ENCODE measurements around the gene TYW3.
"Not testable (repeated sequence)": the region's sequence is repeated elsewhere in the genome, so short reads cannot be mapped to it uniquely, and the experiment has no call there.

Gene TYW3

GRCh38 chr1:74755475-74755874, 22.5 kb downstream of the TYW3 start:
- no peak for ATAC-seq
- H3K27ac Mint-ChIP-seq, result no peak overlapping the region
- no peaks in the 10 kb centered on the region for H3K4me1 Mint-ChIP-seq
- H3K9me3 Mint-ChIP-seq, result peaks cover 6% of the 10 kb centered on the region
- peaks cover 93% of the 10 kb centered on the region for H3K36me3 Mint-ChIP-seq
- no peak overlapping the region for H3K4me3 Mint-ChIP-seq
- no peaks in the 10 kb centered on the region for H3K27me3 Mint-ChIP-seq

GRCh38 chr1:74756650-74757049, 23.7 kb downstream of the TYW3 start:
- H3K9me3 Mint-ChIP-seq, H3K27ac Mint-ChIP-seq, H3K4me1 Mint-ChIP-seq, H3K4me3 Mint-ChIP-seq, ATAC-seq, H3K27me3 Mint-ChIP-seq: not testable (repeated sequence)
- H3K36me3 Mint-ChIP-seq, result peaks cover 92% of the 10 kb centered on the region

- no peak overlapping the region for H3K27ac Mint-ChIP-seq
- ATAC-seq, result no peak
- no peak overlapping the region for H3K4me3 Mint-ChIP-seq
- H3K4me1 Mint-ChIP-seq, result no peaks in the 10 kb centered on the region
- H3K36me3 Mint-ChIP-seq, result peaks cover 34% of the 10 kb centered on the region
- no peaks in the 10 kb centered on the region for H3K9me3 Mint-ChIP-seq
- no peaks in the 10 kb centered on the region for H3K27me3 Mint-ChIP-seq
Measured at GRCh38 chr1:74763807-74764206, 30.9 kb downstream of the TYW3 start.

GRCh38 chr1:74766579-74766978, 33.6 kb downstream of the TYW3 start:
- no peaks in the 10 kb centered on the region for H3K4me1 Mint-ChIP-seq
- H3K4me3 Mint-ChIP-seq, result no peak overlapping the region
- H3K36me3 Mint-ChIP-seq, result peaks cover 13% of the 10 kb centered on the region
- no peak for ATAC-seq
- H3K27ac Mint-ChIP-seq, result no peak overlapping the region
- no peaks in the 10 kb centered on the region for H3K27me3 Mint-ChIP-seq
- H3K9me3 Mint-ChIP-seq, result no peaks in the 10 kb centered on the region

- no peak for ATAC-seq
- no peak overlapping the region for H3K27ac Mint-ChIP-seq
- no peak overlapping the region for H3K4me3 Mint-ChIP-seq
- H3K36me3 Mint-ChIP-seq, result peaks cover 8% of the 10 kb centered on the region
- no peaks in the 10 kb centered on the region for H3K9me3 Mint-ChIP-seq
- H3K27me3 Mint-ChIP-seq, result no peaks in the 10 kb centered on the region
- no peaks in the 10 kb centered on the region for H3K4me1 Mint-ChIP-seq
Measured at GRCh38 chr1:74767490-74767889, 34.5 kb downstream of the TYW3 start.

- no peaks in the 10 kb centered on the region for H3K36me3 Mint-ChIP-seq
- ATAC-seq, result no peak
- H3K4me1 Mint-ChIP-seq, result no peaks in the 10 kb centered on the region
- no peaks in the 10 kb centered on the region for H3K27me3 Mint-ChIP-seq
- H3K4me3 Mint-ChIP-seq, result no peak overlapping the region
- H3K9me3 Mint-ChIP-seq, result no peaks in the 10 kb centered on the region
- H3K27ac Mint-ChIP-seq, result no peak overlapping the region
Measured at GRCh38 chr1:74771913-74772515, 39.1 kb downstream of the TYW3 start.

GRCh38 chr1:74772945-74773344, 40.0 kb downstream of the TYW3 start:
- ATAC-seq, result no peak

GRCh38 chr1:74773582-74773981, 40.6 kb downstream of the TYW3 start:
- no peaks in the 10 kb centered on the region for H3K4me1 Mint-ChIP-seq
- no peak overlapping the region for H3K27ac Mint-ChIP-seq
- no peaks in the 10 kb centered on the region for H3K27me3 Mint-ChIP-seq
- ATAC-seq, result no peak
- no peak overlapping the region for H3K4me3 Mint-ChIP-seq
- no peaks in the 10 kb centered on the region for H3K36me3 Mint-ChIP-seq
- no peaks in the 10 kb centered on the region for H3K9me3 Mint-ChIP-seq

More at GRCh38 chr1:74772945-74773344, 40.0 kb downstream of the TYW3 start:
- H3K4me1 Mint-ChIP-seq, result no peaks in the 10 kb centered on the region
- no peaks in the 10 kb centered on the region for H3K9me3 Mint-ChIP-seq
- no peaks in the 10 kb centered on the region for H3K27me3 Mint-ChIP-seq
- H3K36me3 Mint-ChIP-seq, result no peaks in the 10 kb centered on the region
- H3K27ac Mint-ChIP-seq, result no peak overlapping the region
- H3K4me3 Mint-ChIP-seq, result no peak overlapping the region

GRCh38 chr1:74775735-74776134, 42.8 kb downstream of the TYW3 start:
- Mint-ChIP-seq H3K27me3 (no peaks in the 10 kb centered on the region), H3K36me3 (no peaks in the 10 kb centered on the region), H3K4me3 (no peak overlapping the region), H3K4me1 (no peaks in the 10 kb centered on the region), H3K27ac (no peak overlapping the region), H3K9me3 (no peaks in the 10 kb centered on the region)
- no peak for ATAC-seq

GRCh38 chr1:74777525-74777924, 44.6 kb downstream of the TYW3 start:
- no peaks in the 10 kb centered on the region for H3K36me3 Mint-ChIP-seq
- H3K4me1 Mint-ChIP-seq, result no peaks in the 10 kb centered on the region
- H3K9me3 Mint-ChIP-seq, result no peaks in the 10 kb centered on the region
- no peak overlapping the region for H3K27ac Mint-ChIP-seq
- peaks cover 2% of the 10 kb centered on the region for H3K27me3 Mint-ChIP-seq
- ATAC-seq, result no peak
- no peak overlapping the region for H3K4me3 Mint-ChIP-seq

GRCh38 chr1:74779750-74780149, 46.8 kb downstream of the TYW3 start:
- no peaks in the 10 kb centered on the region for H3K4me1 Mint-ChIP-seq
- peaks cover 9% of the 10 kb centered on the region for H3K27me3 Mint-ChIP-seq
- H3K36me3 Mint-ChIP-seq, result no peaks in the 10 kb centered on the region
- no peak for ATAC-seq
- no peaks in the 10 kb centered on the region for H3K9me3 Mint-ChIP-seq
- no peak overlapping the region for H3K4me3 Mint-ChIP-seq
- H3K27ac Mint-ChIP-seq, result no peak overlapping the region

- H3K27ac Mint-ChIP-seq, result no peak overlapping the region
- no peaks in the 10 kb centered on the region for H3K4me1 Mint-ChIP-seq
- H3K4me3 Mint-ChIP-seq, result no peak overlapping the region
- no peaks in the 10 kb centered on the region for H3K9me3 Mint-ChIP-seq
- no peak for ATAC-seq
- peaks cover 9% of the 10 kb centered on the region for H3K27me3 Mint-ChIP-seq
- no peaks in the 10 kb centered on the region for H3K36me3 Mint-ChIP-seq
Measured at GRCh38 chr1:74780594-74780993, 47.6 kb downstream of the TYW3 start.

GRCh38 chr1:74785944-74786343, 53.0 kb downstream of the TYW3 start:
- peaks cover 3% of the 10 kb centered on the region for H3K9me3 Mint-ChIP-seq
- no peak overlapping the region for H3K4me3 Mint-ChIP-seq
- no peak overlapping the region for H3K27ac Mint-ChIP-seq
- no peaks in the 10 kb centered on the region for H3K4me1 Mint-ChIP-seq
- no peak for ATAC-seq
- H3K36me3 Mint-ChIP-seq, result no peaks in the 10 kb centered on the region
- H3K27me3 Mint-ChIP-seq, result peaks cover 9% of the 10 kb centered on the region

GRCh38 chr1:74790453-74790852, 57.5 kb downstream of the TYW3 start:
- Mint-ChIP-seq H3K4me1 (no peaks in the 10 kb centered on the region), H3K4me3 (no peak overlapping the region), H3K36me3 (no peaks in the 10 kb centered on the region), H3K27ac (no peak overlapping the region), H3K27me3 (no peaks in the 10 kb centered on the region), H3K9me3 (peaks cover 3% of the 10 kb centered on the region)
- no peak for ATAC-seq

- Mint-ChIP-seq H3K9me3 (peaks cover 3% of the 10 kb centered on the region), H3K27me3 (peaks cover 8% of the 10 kb centered on the region), H3K4me1 (no peaks in the 10 kb centered on the region), H3K4me3 (no peak overlapping the region), H3K27ac (no peak overlapping the region), H3K36me3 (no peaks in the 10 kb centered on the region)
- no peak for ATAC-seq
Measured at GRCh38 chr1:74791491-74791890, 58.5 kb downstream of the TYW3 start.

GRCh38 chr1:74799119-74799657, 66.2 kb downstream of the TYW3 start:
- ATAC-seq, result no peak
- Mint-ChIP-seq H3K27me3 (peaks cover 20% of the 10 kb centered on the region), H3K27ac (no peak overlapping the region), H3K4me1 (no peaks in the 10 kb centered on the region), H3K36me3 (no peaks in the 10 kb centered on the region), H3K9me3 (peaks cover 7% of the 10 kb centered on the region), H3K4me3 (no peak overlapping the region)
